HepG2 (cell line): ENCODE data around the gene SENP5. TPM values are rescaled to one million over a fixed set of nuclear protein-coding genes. Genes with fewer than 3 reads are reported as not detected.
"Not testable (repeated sequence)": the region's sequence is repeated elsewhere in the genome, so short reads cannot be mapped to it uniquely, and the experiment has no call there.

Experiments used
- ATAC-seq: fragments of 200-7000 bp; cut with Tn5 transposase; 3 replicates; pipeline ENCODE4 v1.9.1; 2020; ENCODE audit warnings: mild to moderate bottlenecking, moderate library complexity
- BruUV-seq: library from RNA; stranded (reverse); fragments of 400-500 nt; replicated peaks from 2 replicates; lab custom pipeline; 2021; lab: Mats Ljungman, UMichigan
- CTCF ChIA-PET: fragments of 300-600 bp; formaldehyde crosslinking; extraction: SDS; loops from one replicate; lab custom pipeline; 2021; ENCODE audit warnings: low total read pairs, inconsistent platforms, low intra/inter-chr PET ratio; lab: Yijun Ruan, JAX
- POLR2A ChIA-PET: fragments of 350-600 bp; sonication (Branson Sonifier 250); formaldehyde crosslinking; loops from one replicate; lab custom pipeline; 2020; ENCODE audit warnings: antibody characterized with exemption, inconsistent platforms; lab: Yijun Ruan, JAX
- DNase-seq: peaks from one replicate; pipeline ENCODE4 v3.0.0-alpha.2; 2015; ENCODE audit warnings: low spot score
- FAIRE-seq: peaks from 3 replicates; lab custom pipeline; 2011; peaks lifted over from hg19 to GRCh38; lab: Jason Lieb, UNC
- H2AFZ ChIP-seq: one replicate; pipeline ENCODE4 v1.6.1; 2011; ENCODE audit warnings: low read length, inconsistent platforms
- H3K27ac ChIP-seq: fragments of 300-600 bp; 3 replicates; pipeline ENCODE4 v1.8.0; 2011; ENCODE audit warnings: mixed run types, mild to moderate bottlenecking, mixed read lengths, low read length, inconsistent platforms; ENCODE audit not compliant: insufficient read depth; ENCODE audit errors: extremely low read length
- H3K27me3 ChIP-seq, 2 experiments: fragments of 200-600 bp in 1 of 2; 2 replicates in 1 of 2; 3 replicates in 1 of 2; pipeline versions ENCODE4 v1.6.0 to v1.8.0; 2011; ENCODE audit warnings: low read length in 2 of 2, mild to moderate bottlenecking in 2 of 2, moderate library complexity in 2 of 2, inconsistent platforms in 1 of 2; ENCODE audit not compliant: insufficient read depth in 2 of 2, control insufficient read depth in 1 of 2
- H3K36me3 ChIP-seq, 2 experiments: fragments of 200-600 bp in 1 of 2; replicated peaks in 1 of 2; 2 replicates in 1 of 2; 3 replicates in 1 of 2; pipeline versions ENCODE4 v1.5.1 to v1.8.0; 2011; ENCODE audit warnings: low read length in 2 of 2, inconsistent platforms in 1 of 2; ENCODE audit not compliant: insufficient read depth in 2 of 2, control insufficient read depth in 1 of 2
- H3K4me1 ChIP-seq: 2 replicates; pipeline ENCODE4 v1.5.1; 2012; ENCODE audit warnings: low read length, inconsistent platforms; ENCODE audit not compliant: insufficient read depth
- H3K4me2 ChIP-seq: 2 replicates; pipeline ENCODE4 v1.6.0; 2011; ENCODE audit warnings: low read depth, low read length, inconsistent platforms
- H3K4me3 ChIP-seq, 3 experiments: fragments of 200-600 bp in 1 of 3; sonication (generic), shearing (Covaris generic) in 1 of 3; replicated peaks in 1 of 3; 2 replicates each; pipeline ENCODE4 v1.5.1; 2011 to 2016; ENCODE audit warnings: low read length in 3 of 3, inconsistent platforms in 2 of 3, low read depth in 2 of 3, mild to moderate bottlenecking in 2 of 3, control low read depth in 1 of 3, mixed read lengths in 1 of 3; ENCODE audit not compliant: insufficient read depth in 1 of 3
- H3K79me2 ChIP-seq: one replicate; pipeline ENCODE4 v1.6.1; 2011; ENCODE audit warnings: low read length, inconsistent platforms; ENCODE audit not compliant: insufficient read depth
- H3K9ac ChIP-seq: 2 replicates; pipeline ENCODE4 v1.6.0; 2011; ENCODE audit warnings: mild to moderate bottlenecking, low read depth, low read length, inconsistent platforms; ENCODE audit not compliant: insufficient read depth
- H3K9me3 ChIP-seq: 2 replicates; pipeline ENCODE4 v1.5.1; 2012; ENCODE audit warnings: mild to moderate bottlenecking, low read length
- H4K20me1 ChIP-seq: 2 replicates; pipeline ENCODE4 v1.6.0; 2011; ENCODE audit warnings: inconsistent platforms, mild to moderate bottlenecking, low read length, moderate library complexity; ENCODE audit not compliant: insufficient read depth
- ZNF121 ChIP-seq: sonication (generic); formaldehyde crosslinking; IDR thresholded peaks from 2 replicates; pipeline ENCODE4 v1.5.0; 2020; ENCODE audit warnings: mild to moderate bottlenecking, missing genetic modification reagents
- ZNF724P ChIP-seq: sonication (generic); formaldehyde crosslinking; IDR thresholded peaks from 2 replicates; pipeline ENCODE4 v1.8.0; 2022; ENCODE audit warnings: missing genetic modification reagents, borderline replicate concordance
- WGBS: methylation state at CpG from one replicate; pipeline ENCODE4 v1.1.6; 2017; ENCODE audit warnings: low lambda C conversion rate; 5-methylcytosine and 5-hydroxymethylcytosine counted together
- in situ Hi-C: cut with HindIII; loops from 2 replicates; pipeline ENCODE4 v1.10.0; 2017; ENCODE audit warnings: low pct_unique_long_range_greater_than_20kb; ENCODE audit not compliant: extremely low pct_ligation_motif_present
- intact Hi-C: fragments of 100-400 bp; cut with micrococcal nuclease; formaldehyde crosslinking; loops from one replicate; pipeline ENCODE4 v1.10.0; 2022; ENCODE audit not compliant: unreplicated experiment
- polyA plus RNA-seq, 8 experiments: library from polyadenylated mRNA; depleted of rRNA in 3 of 8; stranded (reverse) in 7 of 8; unstranded in 1 of 8; fragments of >200 nt; fragmentation: Illumina TruSeq in 4 of 8; extraction: Trizol in 4 of 8; gene quantifications; 2 replicates each; pipeline versions ENCODE4 v1.2.1 to v1.2.3, GENCODE V29; 2011 to 2016; ENCODE audit warnings: low read depth in 4 of 8, missing spikeins in 1 of 8, mixed read lengths in 1 of 8; ENCODE audit not compliant: insufficient read depth in 1 of 8
- total RNA-seq, 5 experiments: library from RNA; depleted of rRNA; stranded (reverse); fragments of >200 nt; fragmentation: Illumina TruSeq; extraction: Trizol; gene quantifications; 2 replicates each; pipeline ENCODE4 v1.2.3, GENCODE V29; 2016; ENCODE audit warnings: low read depth in 1 of 5

SENP5 gene
- total and polyA plus RNA-seq, 2 of the 13 experiments (the other 11 are each of a cell fraction or from before 2014, with no cell fraction given): 17.6 to 30.9 TPM

- H3K4me2 ChIP-seq, H3K9ac ChIP-seq, intact Hi-C loops, DNase-seq, H4K20me1 ChIP-seq, CTCF ChIA-PET, POLR2A ChIA-PET, in situ Hi-C loops, H3K27ac ChIP-seq, FAIRE-seq, H3K27me3 ChIP-seq, H3K4me3 ChIP-seq, ATAC-seq, H2AFZ ChIP-seq, H3K36me3 ChIP-seq, H3K79me2 ChIP-seq, BruUV-seq: not testable (repeated sequence)
- Histone ChIP-seq H3K4me1 (peaks cover 31% of the 10 kb centered on the region), H3K9me3 (peaks cover 14% of the 10 kb centered on the region)
- TF ChIP-seq ZNF121 (CRISPR knock-in tag): peak; percentile 85
- WGBS: 70% methylated on average over 20 of the region's 22 CpGs
Measured at GRCh38 chr3:196844235-196845219, 23.2 kb upstream of the SENP5 start.

- DNase-seq, FAIRE-seq, H3K27ac ChIP-seq, BruUV-seq, H3K27me3 ChIP-seq, H3K4me2 ChIP-seq, H3K79me2 ChIP-seq, H3K9ac ChIP-seq, H3K36me3 ChIP-seq, ATAC-seq, POLR2A ChIA-PET, H3K4me3 ChIP-seq, H2AFZ ChIP-seq, in situ Hi-C loops, H4K20me1 ChIP-seq, intact Hi-C loops, CTCF ChIA-PET: not testable (repeated sequence)
- peak; percentile 98 for TF ChIP-seq ZNF724P (CRISPR knock-in tag)
- WGBS: 31% methylated on average over 4 of the region's 4 CpGs
- peaks cover 14% of the 10 kb centered on the region for H3K9me3 ChIP-seq
- peaks cover 15% of the 10 kb centered on the region for H3K4me1 ChIP-seq
Measured at GRCh38 chr3:196848375-196848774, 19.3 kb upstream of the SENP5 start.
